Measurements from ENCODE around the gene SMARCA5. TPM values are rescaled to one million over a fixed set of nuclear protein-coding genes. Genes with fewer than 3 reads are reported as not detected.

Gene SMARCA5
- total RNA-seq, 1 experiment from 2014 or later, result 107 TPM

- Histone ChIP-seq H3K4me2 (ENCODE audit: insufficient read depth, insufficient read length, low read length) (no peak overlapping the region), H3K9ac (ENCODE audit: extremely low read depth, insufficient read length, low read length) (no peak overlapping the region), H4K5ac (ENCODE audit: insufficient read length, low read depth, low read length) (no peak overlapping the region), H3K27me3 (ENCODE audit: insufficient read depth, low read length) (no peaks in the 10 kb centered on the region), H3T11ph (ENCODE audit: low read length) (no peak overlapping the region), H4K20me1 (ENCODE audit: control insufficient read depth, insufficient read depth, insufficient read length) (no peaks in the 10 kb centered on the region), H3K4ac (ENCODE audit: low read depth, low read length) (no peak overlapping the region), H2BK5ac (ENCODE audit: insufficient read length, low read length) (no peak overlapping the region), H2BK12ac (ENCODE audit: insufficient read length, low read depth, low read length) (no peak overlapping the region), H3K56ac (ENCODE audit: insufficient read length, low read depth, low read length) (no peak overlapping the region), H3K14ac (ENCODE audit: insufficient read depth, low read length) (no peak overlapping the region), H3K23me2 (ENCODE audit: insufficient read length, low read depth, low read length, poor library complexity, severe bottlenecking) (peaks cover 5% of the 10 kb centered on the region), H3K9me3 (ENCODE audit: control insufficient read depth, low read depth, low read length) (no peaks in the 10 kb centered on the region), H3K79me2 (ENCODE audit: insufficient read depth, low read length) (no peaks in the 10 kb centered on the region), H3K79me1 (ENCODE audit: insufficient read depth, low read depth, low read length, poor library complexity, severe bottlenecking) (no peaks in the 10 kb centered on the region), H3K4me1 (ENCODE audit: insufficient read depth, low read length) (no peaks in the 10 kb centered on the region), H2BK20ac (ENCODE audit: low read depth, low read length, poor library complexity, severe bottlenecking) (no peak overlapping the region), H2BK15ac (ENCODE audit: low read depth, low read length) (no peak overlapping the region), H3K23ac (ENCODE audit: insufficient read length, low read depth, low read length) (no peak overlapping the region), H2BK120ac (ENCODE audit: low read depth, low read length, poor library complexity, severe bottlenecking) (no peak overlapping the region), H3K27ac (ENCODE audit: insufficient read length, low read depth, low read length) (no peak overlapping the region), H2AK5ac (ENCODE audit: insufficient read length, low read length) (no peak overlapping the region), H3K18ac (ENCODE audit: insufficient read length, low read depth, low read length) (no peak overlapping the region), H2AFZ (ENCODE audit: low read length) (no peak overlapping the region), H4K91ac (ENCODE audit: insufficient read length, low read depth, low read length) (no peak overlapping the region), H4K8ac (replicated peaks; ENCODE audit: insufficient read length, low read depth, low read length) (no peak overlapping the region)
- TF ChIP-seq CTCF (conservative IDR thresholded peaks at IDR 0.05), result no peak
- Mint-ChIP-seq H3K36me3 (ENCODE audit: insufficient read depth in 1 of 3, low read depth in 3 of 3) (peaks cover 12 to 46% (median 38%) of the 10 kb centered on the region in 3 experiments; a peak in 6 of 7 replicates), H3K27me3 (ENCODE audit: low read depth) (no peaks in the 10 kb centered on the region), H3K4me1 (peaks cover 2 to 11% of the 10 kb centered on the region in 2 experiments), H3K27ac (peak overlapping the region in 1 of 3 experiments; percentile 81; a peak in 2 of 7 replicates), H3K4me3 (no peak overlapping the region), H3K9me3 (peaks cover 0 to 2% of the 10 kb centered on the region in 2 experiments; a peak in 2 of 5 replicates)
- no CpG with 5 or more reads among the region's 4 CpGs for WGBS (ENCODE audit: extremely low coverage, insufficient read length, low lambda C conversion rate)
- DNase-seq, result no peak
Measured at GRCh38 chr4:143554728-143555597, 41.5 kb downstream of the SMARCA5 start.

Measured in H9 (cell line).